ENCODE data around the gene ATR. TPM values are rescaled to one million over a fixed set of nuclear protein-coding genes. Genes with fewer than 3 reads are reported as not detected.

ATR gene
- total RNA-seq = 10 to 100 TPM in 2 of 4 donors, 1 to 10 TPM in 2; 7.5 to 11.1 (median 9.0) TPM
- 1 to 10 TPM; 3.7 to 6.7 (median 4.7) TPM for polyA plus RNA-seq
- long read RNA-seq, donor 1, partial matches to known transcripts = 1 of 2 reads
- long read RNA-seq, donor 1, other reads (novel, unspliced or antisense) = 1 of 2 reads
- long read RNA-seq, donor 2, partial matches to known transcripts = 1 of 4 reads
- long read RNA-seq, donor 2, other reads (novel, unspliced or antisense) = 3 of 4 reads

DNA sequence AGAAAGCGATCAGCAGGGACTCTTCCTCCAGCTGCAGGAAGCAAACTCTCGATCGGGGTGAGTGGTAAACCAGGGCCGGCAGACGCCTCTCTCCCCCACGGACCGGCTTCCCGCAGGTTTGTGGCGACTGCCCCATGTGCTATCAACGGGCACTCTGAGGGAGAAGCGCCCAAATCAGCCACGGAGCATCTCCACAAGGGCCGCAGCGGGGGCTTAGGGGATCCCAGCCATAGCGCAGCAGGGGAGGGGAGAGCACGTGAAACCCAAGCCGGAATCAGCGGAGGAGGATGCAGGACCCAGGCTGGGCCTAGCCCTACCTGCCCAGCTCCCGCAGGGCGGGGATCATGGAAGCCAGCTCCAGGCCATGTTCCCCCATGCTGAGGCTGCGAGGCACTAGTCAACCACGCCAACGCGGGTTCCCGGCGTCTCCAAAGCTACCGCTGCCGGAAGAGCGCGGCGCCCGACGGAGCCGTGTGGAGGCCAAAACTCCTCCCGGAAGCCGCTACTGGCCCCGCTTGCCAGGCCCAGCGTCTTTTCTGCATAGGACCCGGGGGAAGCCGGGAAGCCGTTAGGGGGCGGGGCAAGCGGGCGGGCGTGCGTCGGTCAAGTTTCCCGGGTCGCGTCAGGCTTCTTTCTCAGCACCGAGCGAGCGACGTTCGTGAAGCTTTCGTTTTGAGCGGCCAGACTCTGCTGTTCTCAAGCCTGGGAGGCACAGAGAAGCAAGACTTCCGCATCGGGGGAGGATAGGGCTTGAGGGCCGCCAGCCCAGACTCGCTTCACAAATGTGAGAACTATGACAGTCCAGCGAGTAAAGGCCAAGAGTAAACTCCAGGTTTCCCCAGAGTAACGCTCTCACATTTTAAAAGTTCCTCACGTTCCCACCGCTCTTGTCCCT, at the start of gene ATR:
Gene ATR, minus strand, starts transcription at position 405 of the 895 bp plus-strand sequence. Its CDS starts 29 bp downstream, at position 376.
- H3K4me1 ChIP-seq = peaks cover 23% of the 10 kb centered on the region
- DNase-seq (peak; percentile 98 to 99), ATAC-seq (peak; percentile 99 to 100 (median 100))
- H3K4me3 ChIP-seq = peak within 1 kb of the TSS; percentile 79
- no peaks in the 10 kb centered on the region for H3K9me3 ChIP-seq
- no peaks in the 10 kb centered on the region for H3K27me3 ChIP-seq (ENCODE audit: insufficient read depth in 3 of 3, low read length in 2 of 3)
- 0 to 1% (median 1%) methylated on average over 61 to 65 of the region's 65 CpGs for WGBS, 3 donors
- H3K27ac ChIP-seq = peak within 1 kb of the TSS; percentile 83
- TF ChIP-seq, protein P1, sequence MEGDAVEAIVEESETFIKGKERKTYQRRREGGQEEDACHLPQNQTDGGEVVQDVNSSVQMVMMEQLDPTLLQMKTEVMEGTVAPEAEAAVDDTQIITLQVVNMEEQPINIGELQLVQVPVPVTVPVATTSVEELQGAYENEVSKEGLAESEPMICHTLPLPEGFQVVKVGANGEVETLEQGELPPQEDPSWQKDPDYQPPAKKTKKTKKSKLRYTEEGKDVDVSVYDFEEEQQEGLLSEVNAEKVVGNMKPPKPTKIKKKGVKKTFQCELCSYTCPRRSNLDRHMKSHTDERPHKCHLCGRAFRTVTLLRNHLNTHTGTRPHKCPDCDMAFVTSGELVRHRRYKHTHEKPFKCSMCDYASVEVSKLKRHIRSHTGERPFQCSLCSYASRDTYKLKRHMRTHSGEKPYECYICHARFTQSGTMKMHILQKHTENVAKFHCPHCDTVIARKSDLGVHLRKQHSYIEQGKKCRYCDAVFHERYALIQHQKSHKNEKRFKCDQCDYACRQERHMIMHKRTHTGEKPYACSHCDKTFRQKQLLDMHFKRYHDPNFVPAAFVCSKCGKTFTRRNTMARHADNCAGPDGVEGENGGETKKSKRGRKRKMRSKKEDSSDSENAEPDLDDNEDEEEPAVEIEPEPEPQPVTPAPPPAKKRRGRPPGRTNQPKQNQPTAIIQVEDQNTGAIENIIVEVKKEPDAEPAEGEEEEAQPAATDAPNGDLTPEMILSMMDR (IDR thresholded peaks at IDR 0.05) = no peak
- intact Hi-C loops (cut with DNase I) = loop anchor here (5.0 kb wide), 1 partner anchor 424 kb away; the partner anchor contains the start of gene U2SURP (in 2 of the 2)
- H3K36me3 ChIP-seq (ENCODE audit: insufficient read depth in 1 of 2, low read depth in 1 of 2) = peaks cover 0 to 4% of the 10 kb centered on the region in 2 donors

DNA sequence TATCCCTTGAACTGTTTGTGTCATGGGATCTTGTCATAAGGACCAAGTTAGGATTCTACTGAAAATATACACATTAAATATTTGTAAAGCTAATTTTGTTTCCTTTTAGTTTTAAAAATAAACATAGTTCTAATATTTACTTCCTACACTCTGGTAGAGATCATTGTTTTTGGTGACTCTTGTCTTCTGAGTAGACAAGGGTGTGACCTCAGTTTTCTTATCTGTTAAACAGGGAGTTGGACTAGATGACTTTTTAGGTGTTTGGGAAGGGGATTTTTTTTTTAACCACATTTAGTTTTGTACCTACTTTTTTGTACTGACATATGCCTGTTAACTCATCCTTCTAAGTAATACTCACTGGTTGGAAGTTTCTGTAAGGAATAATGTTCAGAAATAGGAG, 48.4 kb upstream of the ATR start:
- ATAC-seq = no peak
- H3K4me1 ChIP-seq = peaks cover 4% of the 10 kb centered on the region
- H3K9me3 ChIP-seq = no peaks in the 10 kb centered on the region
- H3K27me3 ChIP-seq (ENCODE audit: insufficient read depth in 3 of 3, low read length in 2 of 3) = no peaks in the 10 kb centered on the region
- H3K4me3 ChIP-seq = no peak overlapping the region
- TF ChIP-seq, protein P1 (IDR thresholded peaks at IDR 0.05) = no peak
- no peak overlapping the region for H3K27ac ChIP-seq
- H3K36me3 ChIP-seq (ENCODE audit: insufficient read depth in 1 of 2, low read depth in 1 of 2) = no peaks in the 10 kb centered on the region
- intact Hi-C loops (cut with DNase I) = no loop called here
- DNase-seq = no peak

DNA sequence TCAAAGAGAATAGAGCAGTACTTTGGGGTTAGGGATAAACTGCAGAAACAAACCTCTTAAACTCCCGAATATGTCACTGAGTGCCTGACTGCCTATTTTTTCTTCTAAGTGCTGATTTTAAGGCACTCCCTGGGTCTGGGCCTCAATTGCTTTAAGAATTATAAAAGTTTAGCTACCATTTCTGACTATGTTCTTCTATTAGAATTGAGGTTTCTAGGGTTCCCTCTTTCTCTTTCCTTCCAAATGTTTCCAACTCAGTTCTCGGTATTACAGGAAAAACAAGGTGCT, 46.6 kb upstream of the ATR start:
- H3K36me3 ChIP-seq (ENCODE audit: insufficient read depth in 1 of 2, low read depth in 1 of 2) = no peaks in the 10 kb centered on the region
- no peaks in the 10 kb centered on the region for H3K27me3 ChIP-seq (ENCODE audit: insufficient read depth in 3 of 3, low read length in 2 of 3)
- H3K4me3 ChIP-seq = no peak overlapping the region
- intact Hi-C loops (cut with DNase I) = no loop called here
- peaks cover 4% of the 10 kb centered on the region for H3K4me1 ChIP-seq
- no peak overlapping the region for H3K27ac ChIP-seq
- WGBS, 3 donors = 64 to 76% (median 67%) methylated on average over 2 of the region's 2 CpGs
- no peak for DNase-seq
- ATAC-seq = no peak
- H3K9me3 ChIP-seq = no peaks in the 10 kb centered on the region
- TF ChIP-seq, protein P1 (IDR thresholded peaks at IDR 0.05) = no peak

DNA sequence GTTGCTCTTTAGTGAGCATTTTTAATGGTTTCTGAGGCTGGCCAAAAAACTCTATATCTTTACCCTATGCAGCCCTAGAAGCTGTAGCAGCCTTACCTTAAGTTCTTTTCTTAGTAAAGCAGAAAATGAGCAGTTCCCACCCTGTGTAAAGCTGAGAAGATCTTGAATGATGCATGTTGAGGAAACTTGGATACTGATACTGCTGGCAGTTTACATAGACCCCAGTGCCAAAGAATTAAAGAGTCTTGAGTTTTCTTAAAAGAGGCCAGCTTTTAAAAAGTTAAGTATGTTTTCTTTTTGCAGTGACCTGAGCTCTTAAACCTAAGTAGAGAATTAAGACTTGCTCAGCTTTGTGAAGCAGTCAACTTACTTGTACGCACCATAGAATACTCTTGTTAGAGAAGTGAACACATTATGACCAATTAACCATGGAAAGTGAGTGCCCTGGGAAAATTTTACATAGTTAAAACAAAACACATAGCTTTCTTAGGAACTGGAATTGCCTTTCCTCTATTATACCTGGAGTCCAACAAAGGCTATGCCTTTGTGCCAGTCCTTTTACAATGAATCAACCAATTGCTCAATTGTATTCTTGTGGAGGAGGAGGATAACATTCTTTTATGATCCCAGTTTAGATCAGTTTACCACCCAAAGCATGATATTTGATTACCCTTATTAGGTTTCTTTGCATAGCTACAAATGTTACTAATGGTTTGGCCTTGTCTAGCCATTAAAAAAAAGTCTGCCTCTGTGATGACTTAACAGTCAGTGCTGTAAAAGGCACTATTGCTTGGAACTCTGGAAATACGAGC, 46.0 kb upstream of the ATR start:
- DNase-seq (no peak), ATAC-seq (peak in 1 of 4 donors; percentile 68)
- Histone ChIP-seq H3K36me3 (ENCODE audit: insufficient read depth in 1 of 2, low read depth in 1 of 2) (no peaks in the 10 kb centered on the region), H3K27me3 (ENCODE audit: insufficient read depth in 3 of 3, low read length in 2 of 3) (no peaks in the 10 kb centered on the region), H3K4me3 (no peak overlapping the region), H3K4me1 (peaks cover 4% of the 10 kb centered on the region), H3K9me3 (no peaks in the 10 kb centered on the region), H3K27ac (no peak overlapping the region)
- TF ChIP-seq, protein P1 (IDR thresholded peaks at IDR 0.05) = no peak
- 66 to 74% (median 66%) methylated on average over 2 of the region's 2 CpGs for WGBS, 3 donors
- intact Hi-C loops (cut with DNase I) = no loop called here
